Measurements from ENCODE around the gene HOXC6. TPM values are rescaled to one million over a fixed set of nuclear protein-coding genes. Genes with fewer than 3 reads are reported as not detected.
A peak's percentile ranks its signal among the peaks of the same experiment; 100 is the strongest.

The HOXC6 gene
- total and polyA plus RNA-seq, 2 donors (not counting 3 experiments of a cell fraction or from before 2014, with no cell fraction given), result 0.58 to 0.72 TPM

DNA sequence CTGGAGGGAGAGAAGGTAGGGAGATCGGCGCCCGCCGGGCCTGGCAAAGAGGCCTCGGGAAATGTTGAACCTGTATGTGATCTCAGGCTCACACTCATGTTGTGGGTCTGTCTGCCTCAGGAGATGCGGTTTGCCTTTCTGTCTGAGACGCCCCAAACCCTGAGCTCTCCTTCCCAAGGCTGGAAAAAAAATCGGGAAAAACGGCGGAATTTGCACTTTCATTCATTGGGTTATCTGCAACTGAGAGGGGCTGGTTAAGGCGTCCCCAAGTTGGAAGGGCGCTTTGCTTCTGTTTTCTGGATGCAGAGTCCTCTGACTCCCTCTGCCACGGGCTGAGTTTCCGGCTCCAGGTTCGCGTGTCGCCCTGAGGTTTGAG, 33.2 kb upstream of the HOXC6 start:
- Histone ChIP-seq H3K9me3 (replicated peaks; ENCODE audit: control insufficient read depth, insufficient read depth, low read length) (no peaks in the 10 kb centered on the region), H3K79me2 (ENCODE audit: control insufficient read depth, insufficient read depth, low read length) (no peaks in the 10 kb centered on the region), H3K4me3 (replicated peaks in 1 of 3; ENCODE audit: insufficient read depth in 1 of 3, low read depth in 1 of 3, low read length in 3 of 3) (no peak overlapping the region), H4K20me1 (replicated peaks; ENCODE audit: control insufficient read depth, extremely low read depth, insufficient read depth, low read length) (no peaks in the 10 kb centered on the region), H3K4me1 (ENCODE audit: control insufficient read depth, extremely low read depth, insufficient read depth, low read length) (no peaks in the 10 kb centered on the region), H3K27me3 (ENCODE audit: control insufficient read depth in 2 of 2, insufficient read depth in 2 of 2, low read length in 2 of 2) (peaks cover 85 to 99% of the 10 kb centered on the region in 2 experiments), H3K4me2 (ENCODE audit: insufficient read depth, low read length) (no peak overlapping the region), H3K36me3 (ENCODE audit: control insufficient read depth in 2 of 2, extremely low read depth in 1 of 2, insufficient read depth in 2 of 2, low read length in 2 of 2) (no peaks in the 10 kb centered on the region), H3K27ac (ENCODE audit: insufficient read depth, low read depth, low read length) (no peak overlapping the region), H3K9ac (replicated peaks; ENCODE audit: extremely low read depth, insufficient read depth, low read length) (no peak overlapping the region), H3K9me1 (replicated peaks; ENCODE audit: control insufficient read depth, extremely low read depth, insufficient read depth, low read length) (no peaks in the 10 kb centered on the region), H2AFZ (ENCODE audit: low read depth, low read length) (no peak overlapping the region)
- dilution Hi-C loops (cut with MboI; ENCODE audit: extremely low pct_ligation_motif_present, low sequenced_read_pairs) (no loop called here), intact Hi-C loops (cut with micrococcal nuclease) (no loop called here)
- no TSS peak for BruUV-seq (replicated peaks)
- DNase-seq (ENCODE audit: low read depth, low spot score) (no peak), FAIRE-seq (no peak)
- TF ChIP-seq EZH2 (IDR thresholded peaks at IDR 0.05; ENCODE audit: borderline replicate concordance, low read depth, low read length, severe bottlenecking), result peak; percentile 97
- TF ChIP-seq JUN (IDR thresholded peaks at IDR 0.05; ENCODE audit: borderline replicate concordance, insufficient read depth, insufficient read length, low read depth), result no peak
- TF ChIP-seq, protein P1, sequence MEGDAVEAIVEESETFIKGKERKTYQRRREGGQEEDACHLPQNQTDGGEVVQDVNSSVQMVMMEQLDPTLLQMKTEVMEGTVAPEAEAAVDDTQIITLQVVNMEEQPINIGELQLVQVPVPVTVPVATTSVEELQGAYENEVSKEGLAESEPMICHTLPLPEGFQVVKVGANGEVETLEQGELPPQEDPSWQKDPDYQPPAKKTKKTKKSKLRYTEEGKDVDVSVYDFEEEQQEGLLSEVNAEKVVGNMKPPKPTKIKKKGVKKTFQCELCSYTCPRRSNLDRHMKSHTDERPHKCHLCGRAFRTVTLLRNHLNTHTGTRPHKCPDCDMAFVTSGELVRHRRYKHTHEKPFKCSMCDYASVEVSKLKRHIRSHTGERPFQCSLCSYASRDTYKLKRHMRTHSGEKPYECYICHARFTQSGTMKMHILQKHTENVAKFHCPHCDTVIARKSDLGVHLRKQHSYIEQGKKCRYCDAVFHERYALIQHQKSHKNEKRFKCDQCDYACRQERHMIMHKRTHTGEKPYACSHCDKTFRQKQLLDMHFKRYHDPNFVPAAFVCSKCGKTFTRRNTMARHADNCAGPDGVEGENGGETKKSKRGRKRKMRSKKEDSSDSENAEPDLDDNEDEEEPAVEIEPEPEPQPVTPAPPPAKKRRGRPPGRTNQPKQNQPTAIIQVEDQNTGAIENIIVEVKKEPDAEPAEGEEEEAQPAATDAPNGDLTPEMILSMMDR (IDR thresholded peaks at IDR 0.05; ENCODE audit: extremely low read depth in 1 of 2, insufficient read depth in 1 of 2, low read depth in 1 of 2, low read length in 2 of 2), result no peak
- TF ChIP-seq POLR2AphosphoS5 (IDR thresholded peaks at IDR 0.05; ENCODE audit: insufficient read depth, low read depth, low read length), result no peak
- POLR2A ChIA-PET, result no interaction called here
- CTCF ChIA-PET, result interaction anchor here (1.4 to 3.7 kb wide), 2 partner anchors 11 to 206 kb away, joined by 5 to 17 read pairs; no protein-coding TSS in a partner anchor
